Heart left ventricle (tissue), 16 donors: ENCODE results near the gene ERFL. TPM values are rescaled to one million over a fixed set of nuclear protein-coding genes. Genes with fewer than 3 reads are reported as not detected.

Experiments
- ATAC-seq, 4 donors: fragments of 200-7000 bp; cut with Tn5 transposase; one replicate each; pipeline ENCODE4 v1.9.1; 2020 to 2022; ENCODE audit warnings: moderate library complexity in 4 of 4, mild to moderate bottlenecking in 3 of 4, moderate number of reproducible peaks in 1 of 4
- DNase-seq, 5 donors: peaks; one replicate each; pipeline ENCODE4 v3.0.0-alpha.2; 2020
- H3K27ac ChIP-seq, 12 donors: fragments of 200-600 bp; sonication (generic) in 4 of 12; one replicate each; pipeline versions ENCODE4 v1.5.0 to v1.8.0; 2016 to 2022; ENCODE audit warnings: mild to moderate bottlenecking in 2 of 12
- H3K27me3 ChIP-seq, 9 donors: fragments of 200-600 bp; sonication (generic) in 2 of 9; one replicate each; pipeline versions ENCODE4 v1.5.1 to v1.8.0; 2016 to 2022; ENCODE audit warnings: mild to moderate bottlenecking in 3 of 9
- H3K36me3 ChIP-seq, 9 donors: fragments of 200-600 bp; sonication (generic) in 2 of 9; one replicate each; pipeline versions ENCODE4 v1.5.0 to v1.8.0; 2018 to 2022; ENCODE audit warnings: mild to moderate bottlenecking in 2 of 9
- H3K4me1 ChIP-seq, 12 donors: fragments of 200-600 bp; sonication (generic) in 4 of 12; one replicate each; pipeline versions ENCODE4 v1.5.0 to v1.8.0; 2016 to 2022; ENCODE audit warnings: mild to moderate bottlenecking in 3 of 12
- H3K4me3 ChIP-seq, 12 donors: fragments of 200-600 bp; sonication (generic) in 4 of 12; one replicate each; pipeline versions ENCODE4 v1.5.0 to v1.8.0; 2017 to 2022; ENCODE audit warnings: mild to moderate bottlenecking in 9 of 12, moderate library complexity in 4 of 12
- H3K9me3 ChIP-seq, 12 donors: fragments of 200-600 bp; sonication (generic) in 4 of 12; one replicate each; pipeline versions ENCODE4 v1.5.0 to v1.8.0; 2016 to 2022; ENCODE audit warnings: mild to moderate bottlenecking in 1 of 12
- POLR2A ChIP-seq, 2 donors: fragments of 450-650 bp; IDR thresholded peaks; one replicate each; pipeline ENCODE4 v1.6.1; 2017; ENCODE audit warnings: antibody characterized with exemption in 2 of 2, mild to moderate bottlenecking in 2 of 2, moderate library complexity in 2 of 2
- WGBS, 4 donors: extraction: QIAGEN DNeasy Blood & Tissue Kit in 2 of 4; methylation state at CpG; one replicate each; pipeline versions ENCODE4 v1.1.5 to v1.1.7; 2013 to 2018; 5-methylcytosine and 5-hydroxymethylcytosine counted together
- intact Hi-C, 10 donors: fragments of 100-400 bp; cut with DNase I; formaldehyde crosslinking; loops; one replicate each; pipeline versions ENCODE4 v1.11.1 to v1.14.2; 2022
- polyA plus RNA-seq, 2 donors: library from polyadenylated mRNA; stranded (reverse); fragments of 200-250 nt; gene quantifications; one replicate each; pipeline ENCODE4 v1.2.3, GENCODE V29; 2013
- total RNA-seq, 9 donors: library from RNA; depleted of rRNA in 2 of 9; stranded (reverse); fragments of >200 nt in 2 of 9; fragmentation: NEBNext Ultra II Directional in 3 of 9; extraction: Animal tissue kit (Norgen Biotek cat#: 25700) in 3 of 9; gene quantifications; one replicate each; pipeline versions ENCODE4 v1.1.0 to v1.2.4, GENCODE V29; 2016 to 2023
- TF ChIP-seq, protein P1 (sequence below), 12 donors: fragments of 200-600 bp; sonication (generic) in 4 of 12; IDR thresholded peaks; one replicate each; pipeline versions ENCODE4 v1.5.0 to v1.8.0; 2018 to 2022; ENCODE audit warnings: antibody characterized with exemption in 12 of 12, mild to moderate bottlenecking in 5 of 12
- donor health status: ischemic (EF 13 %, LVEDD 7.1; RV severe dilation, severe dysfunction).
- donor health status: healthy with polysubstance abuse.
- donor health status: DM: no; HTN: yes; CAD: no.
- donor health status: DM: no; HTN: no; CAD: no.
- donor health status: ischemic (EF 25% LVEDD 6.9; RV normal size, moderate dysfunction).
- donor health status: ischemic (EF 25% LVEDD 5.7; RV mildly dilated, moderate dysfunction).
- donor health status: healthy.
- donor health status: DM: yes; HTN: yes; CAD: no.
- donor health status: ischemic (EF 35%, LVEDD 5.7; RV mildly dilated, moderate dysfunction).
- donor health status: nonischemic (EF 11% LVEDD 7.7; RV severe dilation, severe dysfunction).
- donor health status: DM: yes; HTN: yes; CAD: no.
- donor health status: PGD.
- donor health status: ischemic (EF 29% LVEDD 5.4; RV normal size, mild dysfunction).
- donor health status: nonischemic (EF 23%, LVEDD 6.1; RV moderate dilation, normal function).

The ERFL gene
- total and polyA plus RNA-seq, 11 donors: 0.13 TPM; not detected in 10

DNA sequence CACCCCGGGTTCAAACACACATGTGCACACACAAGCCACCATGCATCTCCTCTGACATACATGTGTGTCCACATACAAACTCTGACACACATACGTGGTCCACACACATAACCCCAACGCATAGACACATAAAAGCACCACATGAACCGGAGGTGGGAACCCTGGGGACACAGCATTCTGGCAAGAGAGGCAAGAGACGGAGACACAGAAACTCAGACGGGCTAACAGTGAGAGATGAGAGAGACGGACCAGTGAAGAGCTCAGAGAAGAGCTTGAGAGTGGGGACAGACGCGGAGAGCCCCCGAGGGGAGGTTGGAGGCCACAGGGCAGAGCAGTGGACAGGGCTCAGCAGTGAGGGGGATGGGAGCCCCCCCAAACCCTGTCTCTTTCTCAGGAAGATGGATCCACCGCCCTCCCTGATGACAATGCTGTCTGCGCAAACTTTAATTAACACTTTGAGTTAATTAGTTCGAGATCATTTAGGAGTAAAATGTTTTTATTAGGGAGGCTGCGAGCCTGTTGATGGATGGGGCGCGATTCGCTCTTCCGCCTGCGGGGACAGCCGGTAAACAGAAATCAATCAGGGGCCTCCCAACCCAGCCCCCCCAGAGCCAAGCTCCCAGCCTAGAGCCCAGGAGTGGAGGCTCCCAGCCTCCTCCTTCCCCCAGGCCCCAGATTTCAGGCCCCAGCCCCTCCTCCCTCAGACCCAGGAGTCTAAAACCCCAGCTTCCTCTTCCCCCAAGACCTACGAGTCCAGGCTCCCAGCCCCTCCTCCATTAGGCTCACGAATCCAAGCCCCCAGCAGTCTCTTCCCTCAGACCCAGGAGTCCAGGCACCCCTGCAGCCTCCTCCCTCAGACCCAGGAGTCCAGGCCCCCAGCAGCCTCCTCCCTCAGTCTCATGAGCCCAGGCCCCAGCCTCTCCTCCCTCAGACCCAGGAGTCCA, 9.5 kb upstream of the ERFL start:
- intact Hi-C loops: loop anchor here in 2 of 10 donors (5.0 kb wide), 1 partner anchor 65 kb away; no protein-coding TSS in a partner anchor
- H3K27me3 ChIP-seq: peaks cover 8 to 70% (median 42%) of the 10 kb centered on the region in 9 donors
- no peak overlapping the region for H3K27ac ChIP-seq
- H3K36me3 ChIP-seq: no peaks in the 10 kb centered on the region
- H3K4me1 ChIP-seq: peaks cover 0 to 17% (median 3%) of the 10 kb centered on the region in 12 donors
- no peak for DNase-seq
- H3K4me3 ChIP-seq: no peak overlapping the region
- WGBS, 4 donors: 48 to 58% (median 49%) methylated on average over 22 of the region's 22 CpGs
- ATAC-seq: no peak
- no peak for TF ChIP-seq POLR2A (IDR thresholded peaks at IDR 0.05)
- H3K9me3 ChIP-seq: no peaks in the 10 kb centered on the region

DNA sequence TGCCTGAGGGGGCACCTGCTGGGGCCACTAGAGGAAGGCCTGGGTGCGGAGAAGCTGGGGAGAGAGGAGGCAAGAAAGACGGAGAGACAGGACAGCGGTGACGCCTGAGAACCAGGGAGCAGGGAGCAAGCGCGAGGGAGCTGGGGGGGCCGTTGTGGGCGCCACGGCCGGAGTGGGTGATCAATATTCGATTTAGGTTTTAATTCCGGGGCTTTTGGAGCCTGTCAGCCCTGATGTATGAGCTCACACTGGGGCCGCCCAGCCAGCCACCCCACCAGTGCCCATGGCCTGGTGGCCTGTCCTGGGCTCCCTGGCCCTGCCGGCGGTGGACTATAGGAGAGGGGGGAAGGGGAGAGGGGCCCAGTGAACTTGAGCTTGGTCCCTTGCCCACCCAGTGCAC, 8.7 kb upstream of the ERFL start:
- TF ChIP-seq, protein P1, sequence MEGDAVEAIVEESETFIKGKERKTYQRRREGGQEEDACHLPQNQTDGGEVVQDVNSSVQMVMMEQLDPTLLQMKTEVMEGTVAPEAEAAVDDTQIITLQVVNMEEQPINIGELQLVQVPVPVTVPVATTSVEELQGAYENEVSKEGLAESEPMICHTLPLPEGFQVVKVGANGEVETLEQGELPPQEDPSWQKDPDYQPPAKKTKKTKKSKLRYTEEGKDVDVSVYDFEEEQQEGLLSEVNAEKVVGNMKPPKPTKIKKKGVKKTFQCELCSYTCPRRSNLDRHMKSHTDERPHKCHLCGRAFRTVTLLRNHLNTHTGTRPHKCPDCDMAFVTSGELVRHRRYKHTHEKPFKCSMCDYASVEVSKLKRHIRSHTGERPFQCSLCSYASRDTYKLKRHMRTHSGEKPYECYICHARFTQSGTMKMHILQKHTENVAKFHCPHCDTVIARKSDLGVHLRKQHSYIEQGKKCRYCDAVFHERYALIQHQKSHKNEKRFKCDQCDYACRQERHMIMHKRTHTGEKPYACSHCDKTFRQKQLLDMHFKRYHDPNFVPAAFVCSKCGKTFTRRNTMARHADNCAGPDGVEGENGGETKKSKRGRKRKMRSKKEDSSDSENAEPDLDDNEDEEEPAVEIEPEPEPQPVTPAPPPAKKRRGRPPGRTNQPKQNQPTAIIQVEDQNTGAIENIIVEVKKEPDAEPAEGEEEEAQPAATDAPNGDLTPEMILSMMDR (IDR thresholded peaks at IDR 0.05): no peak
- no peak for TF ChIP-seq POLR2A (IDR thresholded peaks at IDR 0.05)
- Histone ChIP-seq H3K4me1 (peaks cover 0 to 17% (median 3%) of the 10 kb centered on the region in 12 donors), H3K36me3 (no peaks in the 10 kb centered on the region), H3K4me3 (no peak overlapping the region), H3K27me3 (peaks cover 15 to 77% (median 50%) of the 10 kb centered on the region in 9 donors), H3K27ac (no peak overlapping the region), H3K9me3 (no peaks in the 10 kb centered on the region)
- ATAC-seq (no peak), DNase-seq (no peak)
- intact Hi-C loops: loop anchor here in 2 of 10 donors (5.0 kb wide), 1 partner anchor 65 kb away; no protein-coding TSS in a partner anchor
- WGBS, 4 donors: 68 to 77% (median 71%) methylated on average over 12 to 15 of the region's 15 CpGs

DNA sequence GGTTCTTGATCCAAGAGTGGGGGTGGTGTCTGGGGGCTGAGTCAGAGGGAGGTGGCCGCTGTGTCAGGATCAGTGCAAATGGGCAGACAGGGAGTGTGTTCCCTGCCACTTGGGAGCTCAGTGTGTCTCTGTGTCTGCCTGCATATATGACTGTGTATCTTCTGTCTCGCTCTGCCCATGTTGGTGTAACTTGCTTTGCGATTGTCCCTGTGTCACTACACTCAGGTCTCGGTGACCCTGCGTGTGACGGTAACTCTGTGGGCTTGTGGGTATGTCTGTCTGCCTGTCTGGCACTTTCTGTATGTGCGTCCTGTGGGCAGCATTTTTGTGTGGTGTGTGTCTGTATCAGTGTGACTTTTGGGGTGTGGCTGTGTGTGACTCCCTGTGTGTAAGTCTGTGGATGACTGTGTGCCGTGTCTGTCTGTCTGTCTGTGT, 8.2 kb upstream of the ERFL start:
- Histone ChIP-seq H3K27ac (no peak overlapping the region), H3K36me3 (no peaks in the 10 kb centered on the region), H3K4me3 (no peak overlapping the region), H3K27me3 (peaks cover 15 to 77% (median 54%) of the 10 kb centered on the region in 9 donors), H3K4me1 (peaks cover 0 to 17% (median 3%) of the 10 kb centered on the region in 12 donors), H3K9me3 (no peaks in the 10 kb centered on the region)
- ATAC-seq (no peak), DNase-seq (no peak)
- TF ChIP-seq, protein P1 (IDR thresholded peaks at IDR 0.05): no peak
- no peak for TF ChIP-seq POLR2A (IDR thresholded peaks at IDR 0.05)
- 70 to 79% (median 75%) methylated on average over 8 of the region's 8 CpGs for WGBS, 4 donors
- intact Hi-C loops: loop anchor here in 2 of 10 donors (5.0 kb wide), 1 partner anchor 64 kb away; no protein-coding TSS in a partner anchor

DNA sequence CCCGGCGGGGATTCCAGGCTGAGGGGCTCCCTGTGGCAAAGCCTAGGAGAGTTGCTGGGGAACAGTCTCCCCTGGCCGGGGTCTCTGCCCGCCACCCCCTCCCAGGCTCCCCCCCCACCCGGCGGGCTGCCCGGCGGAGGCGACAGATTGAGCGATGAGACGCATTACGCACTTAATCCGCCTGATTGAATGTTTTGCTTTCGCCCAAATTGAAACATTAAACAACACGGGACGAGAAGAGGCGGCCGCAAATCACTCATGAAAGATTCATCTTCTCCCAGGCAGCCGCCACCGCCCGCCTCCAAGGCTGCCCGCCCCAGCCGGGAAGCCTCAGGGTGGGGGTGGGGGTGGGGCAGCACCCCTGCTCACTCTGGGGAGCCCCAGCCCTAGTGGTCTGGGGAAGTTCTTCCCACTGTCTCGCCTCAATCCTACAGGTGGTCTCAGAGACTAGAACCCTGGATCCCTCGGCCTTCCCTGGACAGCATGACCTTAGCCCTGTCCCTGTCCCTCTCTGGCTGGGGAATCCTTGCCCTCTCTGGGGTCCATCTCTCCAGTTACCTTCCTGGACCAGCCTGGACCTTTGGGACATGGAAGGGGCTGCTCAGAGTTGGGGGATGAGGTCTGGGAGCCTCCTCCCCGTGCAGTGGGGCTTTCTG, 7.6 kb upstream of the ERFL start:
- Histone ChIP-seq H3K9me3 (no peaks in the 10 kb centered on the region), H3K36me3 (no peaks in the 10 kb centered on the region), H3K27me3 (peaks cover 18 to 77% (median 54%) of the 10 kb centered on the region in 9 donors), H3K27ac (no peak overlapping the region), H3K4me3 (no peak overlapping the region), H3K4me1 (peaks cover 0 to 13% (median 3%) of the 10 kb centered on the region in 12 donors)
- DNase-seq (no peak), ATAC-seq (no peak)
- intact Hi-C loops: loop anchor here in 3 of 10 donors (2.0 to 5.0 kb wide), 2 partner anchors 63 to 64 kb away; no protein-coding TSS in a partner anchor
- no peak for TF ChIP-seq POLR2A (IDR thresholded peaks at IDR 0.05)
- TF ChIP-seq, protein P1 (IDR thresholded peaks at IDR 0.05): no peak
- 24 to 30% (median 28%) methylated on average over 11 to 26 of the region's 26 CpGs for WGBS, 4 donors
